HG03571 (cell line): ENCODE results near the gene THSD4.
"Not testable (repeated sequence)": the region's sequence is repeated elsewhere in the genome, so short reads cannot be mapped to it uniquely, and the experiment has no call there.

Source experiments
- ATAC-seq: cut with Tn5 transposase; IDR thresholded peaks from one replicate; pipeline ENCODE4 v1.9.1; 2021; ENCODE audit not compliant: unreplicated experiment

Gene THSD4

DNA sequence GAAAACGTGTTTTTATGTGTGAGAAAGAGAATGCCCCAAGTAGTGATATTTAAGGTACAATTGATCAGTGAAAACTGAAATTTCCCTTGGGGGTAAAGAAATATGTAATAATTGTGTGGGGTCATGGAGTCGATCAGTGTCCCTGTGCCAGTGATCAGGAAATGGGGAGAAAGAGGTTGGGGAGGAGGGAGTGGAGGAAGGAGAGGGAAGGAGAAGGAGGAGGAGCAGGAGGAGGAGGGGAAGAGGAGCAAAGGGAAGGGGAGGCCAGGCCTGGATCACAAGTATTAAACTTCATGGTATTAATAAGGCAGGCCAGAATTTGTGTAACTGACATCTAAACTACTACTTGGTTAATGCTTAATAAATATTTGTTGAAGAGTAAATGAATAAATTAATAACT is 30.4 kb downstream of the THSD4 start:
- no peak for ATAC-seq

DNA sequence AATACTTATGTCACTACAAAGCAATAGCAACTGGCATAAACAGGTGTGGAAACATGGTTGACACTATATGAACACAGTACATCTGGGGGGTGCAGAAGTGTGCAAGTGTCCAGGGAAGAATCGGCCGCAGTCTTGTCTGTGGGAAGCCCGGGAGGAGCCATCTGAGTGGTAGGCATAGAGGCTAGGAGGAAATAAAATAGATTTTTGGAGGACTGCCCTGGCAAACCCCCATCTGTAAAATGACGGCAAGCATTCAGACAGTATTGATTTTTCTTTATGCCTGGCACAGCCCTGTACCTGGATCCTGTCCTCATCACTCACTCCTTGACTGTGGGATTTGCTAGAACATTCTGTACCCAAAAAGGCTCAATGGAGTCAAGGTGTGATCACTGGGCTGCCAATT is 31.3 kb downstream of the THSD4 start:
- ATAC-seq: no peak

DNA sequence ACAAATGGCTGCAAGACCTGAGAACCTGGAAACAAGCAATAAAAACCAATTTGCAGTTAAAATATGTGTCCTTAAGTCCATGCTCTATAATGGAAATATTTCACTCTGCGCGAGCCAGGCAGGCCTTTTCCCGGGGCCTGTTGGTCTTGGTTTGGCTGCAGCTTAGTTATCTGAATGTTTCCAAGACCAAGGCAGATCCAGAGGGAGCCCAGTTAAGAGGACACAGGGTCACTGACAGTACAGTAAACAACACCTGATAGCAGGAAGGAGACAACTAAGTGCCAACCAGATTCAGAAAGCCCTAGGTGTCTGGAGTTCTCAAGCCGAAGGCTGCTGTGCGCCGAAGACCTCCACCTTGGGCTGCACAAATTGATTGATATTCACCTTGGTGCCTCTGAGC is 32.8 kb downstream of the THSD4 start:
- no peak for ATAC-seq

DNA sequence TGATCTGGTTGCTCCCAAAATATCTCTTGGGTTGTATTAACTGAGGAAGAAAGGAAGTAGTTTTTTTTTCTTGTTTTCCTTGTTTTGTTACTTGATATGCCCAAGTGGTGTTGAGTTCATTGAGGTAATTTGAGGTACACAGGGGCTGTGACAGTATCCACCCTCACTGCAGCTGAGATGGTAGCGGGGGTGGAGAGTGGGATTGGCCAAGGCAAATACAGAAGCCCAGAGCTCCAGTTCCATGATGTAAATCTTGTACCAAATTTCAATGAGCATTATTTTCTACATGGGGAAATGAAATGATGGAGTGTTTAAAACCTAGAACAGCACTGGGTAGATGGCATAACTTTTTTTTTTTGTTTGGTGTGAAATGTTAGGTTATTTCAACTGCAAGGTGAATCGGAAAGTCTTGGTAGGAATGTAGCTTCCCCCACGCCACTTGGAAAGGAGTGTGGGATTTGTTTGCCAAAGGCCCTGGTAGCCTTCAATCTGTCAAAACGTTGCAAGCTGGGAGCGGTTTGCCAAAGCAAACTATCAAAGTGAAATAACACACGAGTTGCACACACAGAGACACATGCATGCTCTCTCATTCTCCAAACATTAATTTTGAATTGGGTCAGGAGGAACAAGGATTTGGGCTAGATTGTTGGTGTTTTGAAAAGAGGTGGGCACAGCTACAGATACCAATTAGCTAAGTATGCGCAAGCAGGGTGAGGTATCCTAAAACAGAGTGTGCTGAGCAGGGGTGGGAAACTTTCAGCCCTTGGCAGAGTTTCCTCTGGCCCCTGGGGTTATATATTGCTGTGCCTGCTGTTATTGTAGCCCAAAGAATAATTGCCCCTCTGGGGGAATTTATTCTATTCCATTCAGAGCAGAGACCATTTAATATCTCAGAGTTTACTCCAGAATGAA is 34.6 kb downstream of the THSD4 start:
- ATAC-seq: no peak

DNA sequence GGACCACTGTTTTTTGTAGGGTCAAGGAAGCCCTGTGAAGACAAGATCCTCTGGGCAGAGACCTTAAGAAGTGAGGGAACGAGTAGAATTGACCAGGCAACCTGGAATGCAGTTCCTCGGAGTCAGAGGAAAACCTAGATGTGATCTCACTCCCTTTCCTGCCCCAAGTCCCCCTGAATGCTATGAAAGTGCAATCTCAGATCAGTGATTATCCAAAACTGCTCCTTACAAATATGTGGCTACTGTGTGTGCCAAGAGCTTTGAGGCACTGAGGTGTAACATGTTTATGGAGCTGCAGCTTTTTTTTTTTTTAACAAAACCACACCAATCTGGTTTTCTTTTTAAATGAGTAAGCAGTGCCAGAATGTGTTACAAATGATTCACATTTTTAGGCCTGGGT is 35.8 kb downstream of the THSD4 start:
- no peak for ATAC-seq

DNA sequence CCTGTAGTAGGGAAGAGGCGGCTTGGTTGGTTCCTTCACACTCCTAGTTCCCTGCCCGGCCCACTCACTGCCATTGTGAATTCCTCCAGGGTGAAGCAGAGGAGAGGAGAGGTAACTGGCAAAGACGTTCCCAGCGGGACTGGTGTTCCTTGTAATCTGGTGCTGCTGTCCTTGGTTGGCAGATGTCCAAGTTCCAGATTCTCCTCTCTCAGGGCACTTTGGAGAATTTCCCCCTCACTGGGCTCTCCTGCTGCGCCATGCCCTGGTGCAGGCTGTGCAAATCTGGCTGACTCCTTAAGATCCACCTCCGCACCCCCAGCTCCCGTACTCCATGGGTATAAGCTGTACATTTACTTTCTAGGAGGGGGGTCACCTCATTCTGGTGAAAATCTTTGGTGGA is 37.3 kb downstream of the THSD4 start:
- no peak for ATAC-seq

DNA sequence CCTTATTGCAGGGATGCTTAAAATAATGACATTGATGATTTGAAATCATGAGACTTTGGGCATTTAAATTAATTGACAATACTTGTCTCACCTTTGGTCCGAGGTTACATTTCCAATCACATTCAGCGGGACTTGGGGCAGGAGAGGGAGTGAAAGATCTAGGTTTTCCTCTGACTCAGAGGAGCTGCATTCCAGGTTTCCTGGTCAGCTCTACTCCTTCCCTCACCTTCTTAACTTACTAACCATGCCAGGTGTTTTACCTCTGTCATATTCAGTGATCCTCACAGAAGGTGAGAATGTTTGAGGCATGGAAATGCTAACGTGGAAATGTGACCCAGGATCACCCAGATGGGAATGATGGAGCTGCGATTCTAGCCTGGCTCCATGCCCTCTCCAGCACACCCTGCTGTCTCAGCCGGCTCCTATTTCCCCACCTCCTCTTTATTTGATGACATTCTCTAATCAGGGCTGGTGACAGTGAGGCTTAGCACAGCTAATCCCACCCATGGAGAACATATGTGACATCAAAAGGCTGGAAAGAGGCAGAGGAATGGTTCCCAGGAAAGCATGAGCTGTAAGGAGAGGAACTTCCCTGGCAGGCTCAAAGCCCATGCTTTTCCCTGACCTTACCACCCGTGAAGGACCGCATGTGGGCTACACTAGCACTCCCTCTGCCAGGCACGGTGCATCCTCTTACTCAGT is 38.7 kb downstream of the THSD4 start:
- no peak for ATAC-seq

DNA sequence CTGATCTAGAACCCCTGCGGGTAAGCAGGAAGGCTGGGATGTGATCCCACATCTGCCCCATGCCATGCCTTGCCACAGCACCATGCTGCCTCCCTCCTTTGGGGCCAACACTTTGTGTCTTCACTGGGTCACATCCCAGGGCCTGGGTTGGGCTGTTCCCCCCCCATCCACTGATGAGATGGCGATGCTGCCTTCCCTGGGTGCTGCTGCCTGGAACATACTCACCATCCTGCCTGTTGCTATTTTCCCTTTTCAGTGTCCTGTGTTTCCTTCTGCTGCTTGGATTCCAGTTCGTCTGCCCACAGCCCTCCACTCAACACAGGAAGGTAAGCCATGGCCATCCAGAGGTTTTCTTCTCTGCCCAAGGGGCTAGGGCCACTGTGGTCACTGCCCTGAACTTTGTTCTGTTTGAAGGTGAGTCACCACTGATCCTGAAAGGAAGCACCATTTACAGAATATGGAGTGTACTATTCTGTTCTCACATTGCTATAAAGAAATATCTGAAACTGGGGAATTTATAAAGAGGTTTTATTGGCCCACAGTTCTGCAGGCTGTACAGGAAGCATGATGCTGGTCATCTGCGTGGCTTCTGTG is 39.4 kb downstream of the THSD4 start:
- ATAC-seq: no peak

DNA sequence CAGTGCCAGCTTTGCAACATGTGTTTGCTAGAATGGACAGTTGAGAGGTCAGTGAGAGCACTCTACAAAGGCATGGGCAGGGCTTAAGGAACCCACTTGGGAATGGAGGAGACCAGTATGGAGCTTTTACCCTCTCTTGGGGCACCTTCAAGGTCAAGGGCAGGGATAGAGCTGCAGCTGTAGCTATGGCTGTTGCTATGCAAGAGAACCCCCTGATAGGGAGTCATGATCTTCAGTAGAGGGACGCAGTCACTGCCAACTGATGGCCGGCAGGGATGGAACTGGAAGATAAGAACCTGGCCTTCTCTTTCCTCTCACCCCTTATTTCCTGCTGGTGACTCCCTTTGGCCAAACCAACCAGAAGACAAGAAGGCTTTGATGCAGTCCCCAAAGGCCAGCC is 40.3 kb downstream of the THSD4 start:
- ATAC-seq: no peak

DNA sequence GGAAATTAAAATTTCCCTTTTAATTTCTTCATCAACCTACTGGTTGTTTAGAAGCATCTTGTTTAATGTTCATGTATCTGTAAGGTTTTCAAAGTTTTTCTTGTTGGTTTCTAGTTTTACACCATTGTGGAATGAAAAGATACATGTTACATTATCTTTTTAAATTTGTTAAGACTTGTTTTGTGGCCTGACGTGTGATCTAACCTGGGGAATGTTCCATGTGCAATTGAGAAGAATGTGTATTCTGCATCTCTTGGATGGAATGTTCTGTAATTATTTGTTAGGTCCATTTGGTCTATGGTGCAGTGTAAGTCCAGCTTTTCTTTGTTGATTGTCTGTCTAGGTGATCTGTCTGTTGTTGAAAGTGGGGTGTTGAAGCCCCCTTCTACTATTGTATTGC is 45.7 kb downstream of the THSD4 start:
- ATAC-seq: no peak

DNA sequence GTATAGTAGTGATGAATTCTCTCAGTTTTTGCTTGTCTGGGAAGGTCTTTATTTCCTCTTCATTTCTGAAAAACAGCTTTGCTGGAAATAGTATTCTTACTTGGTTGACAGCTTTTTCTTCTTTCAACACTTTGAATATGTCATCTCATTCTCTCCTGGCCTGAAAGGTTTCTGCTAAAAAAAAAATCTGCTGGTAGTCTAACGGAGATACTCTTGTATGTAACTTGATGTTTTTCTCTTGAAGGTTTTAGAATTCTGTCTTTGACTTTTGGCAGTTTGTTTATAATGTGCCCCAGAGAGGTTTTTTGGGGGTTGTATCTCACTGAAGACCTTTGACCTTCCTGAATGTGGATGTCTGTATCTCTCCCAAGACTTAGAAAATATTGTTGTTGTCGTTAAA is 47.0 kb downstream of the THSD4 start:
- no peak for ATAC-seq

DNA sequence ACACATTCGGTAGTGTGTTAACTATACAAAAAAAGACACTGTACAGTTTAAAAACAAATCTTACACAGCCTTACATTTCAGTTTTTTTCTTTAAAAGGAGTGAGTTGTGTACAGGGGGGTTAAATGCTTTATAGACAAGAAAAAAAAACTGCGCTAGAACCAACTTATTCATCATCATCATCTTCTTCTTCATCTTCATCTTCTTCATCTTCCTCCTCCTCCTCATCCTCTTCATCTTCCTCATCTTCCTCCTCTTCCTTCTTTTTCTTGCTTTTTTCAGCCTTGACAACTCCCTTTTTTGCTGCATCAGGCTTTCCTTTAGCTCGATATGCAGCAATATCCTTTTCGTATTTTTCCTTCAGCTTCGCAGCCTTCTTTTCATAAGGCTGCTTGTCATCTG is 49.3 kb downstream of the THSD4 start:
- ATAC-seq: not testable (repeated sequence)

DNA sequence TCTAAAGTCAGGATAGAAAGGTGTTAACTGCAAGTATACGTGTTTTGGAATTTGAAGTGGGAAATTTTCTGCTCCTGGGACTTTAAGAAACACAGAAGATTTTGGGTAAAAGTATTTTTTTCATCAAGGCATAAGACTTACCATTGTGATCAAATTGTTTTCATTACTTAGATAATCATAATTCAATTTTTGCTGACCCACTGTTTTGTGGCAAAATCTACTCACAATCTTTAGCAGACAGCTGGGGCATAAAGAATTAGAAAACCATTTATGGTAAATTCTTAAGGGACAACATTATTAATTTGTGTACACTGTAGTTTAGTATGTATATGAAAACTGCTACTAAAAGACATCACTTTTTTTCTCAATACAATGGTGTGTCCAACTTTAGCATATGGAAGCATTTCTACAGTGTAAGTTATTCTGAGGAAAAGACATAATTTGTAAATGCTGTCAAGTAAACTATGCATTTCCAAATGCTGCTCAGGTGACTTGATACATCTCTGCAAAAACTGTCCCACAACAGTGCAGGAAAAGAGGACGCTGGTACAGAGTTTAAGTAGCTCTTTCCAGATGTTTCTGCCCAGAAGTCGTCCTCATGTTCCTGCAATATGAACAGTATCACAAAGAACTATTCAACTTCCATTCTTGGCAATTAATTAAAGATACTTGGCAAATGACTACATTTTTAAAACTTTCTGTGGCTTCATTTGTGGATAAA is 52.3 kb downstream of the THSD4 start:
- ATAC-seq: no peak

DNA sequence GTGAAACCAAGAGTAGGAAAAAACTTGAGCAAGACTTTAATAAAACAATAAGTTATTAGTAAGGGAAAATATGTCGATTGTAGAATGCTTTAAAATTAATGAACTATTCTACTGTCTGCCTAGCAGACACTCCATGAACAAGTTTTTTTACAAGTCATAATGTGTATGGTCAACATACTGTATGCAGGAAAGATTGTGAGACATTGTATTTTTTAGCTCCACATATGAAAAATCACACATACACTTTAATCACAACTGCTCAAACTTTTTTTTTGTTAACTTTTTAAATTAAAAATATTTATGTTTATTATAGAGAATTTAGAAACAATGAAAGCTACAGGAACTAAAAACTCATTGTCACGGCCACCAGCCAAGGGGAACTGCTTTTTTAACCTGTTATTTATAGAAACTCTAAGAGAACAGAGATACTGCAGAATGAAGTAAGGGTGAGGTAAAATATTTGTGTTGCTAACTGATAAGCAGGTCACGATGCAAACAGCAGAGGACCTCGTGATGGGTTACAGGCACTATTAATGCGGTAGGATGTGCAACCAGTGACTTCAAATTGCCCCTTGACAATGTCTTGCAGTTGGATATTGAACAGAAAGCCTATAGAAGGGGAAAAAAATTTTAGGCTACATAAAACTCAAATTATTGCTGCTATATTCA is 53.0 kb downstream of the THSD4 start:
- ATAC-seq: no peak

DNA sequence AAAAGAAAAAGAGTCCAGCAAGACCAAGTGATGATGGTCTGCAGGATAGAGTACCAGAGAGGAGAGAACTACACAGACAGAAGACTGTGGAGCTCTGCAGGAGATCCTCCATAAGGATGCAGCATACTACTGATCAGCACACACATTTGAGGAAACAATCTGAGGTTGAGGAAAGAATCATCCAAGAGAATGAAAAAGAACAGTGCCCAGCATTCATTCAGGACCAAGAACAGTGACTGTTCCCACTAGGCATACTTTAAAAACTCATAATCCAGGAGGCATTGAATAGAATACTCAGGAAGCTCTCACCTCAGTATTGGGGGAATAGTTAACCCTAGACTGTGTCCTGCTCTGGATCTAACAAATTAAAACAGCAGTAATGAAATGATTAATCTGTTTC is 54.9 kb downstream of the THSD4 start:
- ATAC-seq: no peak

DNA sequence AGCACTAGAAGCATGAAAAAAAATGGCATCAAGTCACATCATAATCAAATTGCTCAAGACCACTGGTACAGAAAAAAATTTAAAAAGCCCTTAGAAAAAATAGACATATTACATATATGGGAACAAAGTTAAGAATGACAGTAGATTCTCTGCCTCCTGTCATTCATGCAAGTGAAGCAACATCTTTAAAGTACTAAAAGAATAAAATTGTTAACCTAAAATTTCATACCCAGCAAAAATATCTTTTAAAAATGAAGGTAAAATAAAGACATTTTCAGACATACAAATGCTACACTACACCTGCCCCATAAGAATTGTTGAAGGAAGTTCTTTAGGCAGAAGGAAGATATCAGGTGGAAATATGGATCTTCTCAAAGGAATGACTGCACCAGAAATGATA is 55.9 kb downstream of the THSD4 start:
- no peak for ATAC-seq

DNA sequence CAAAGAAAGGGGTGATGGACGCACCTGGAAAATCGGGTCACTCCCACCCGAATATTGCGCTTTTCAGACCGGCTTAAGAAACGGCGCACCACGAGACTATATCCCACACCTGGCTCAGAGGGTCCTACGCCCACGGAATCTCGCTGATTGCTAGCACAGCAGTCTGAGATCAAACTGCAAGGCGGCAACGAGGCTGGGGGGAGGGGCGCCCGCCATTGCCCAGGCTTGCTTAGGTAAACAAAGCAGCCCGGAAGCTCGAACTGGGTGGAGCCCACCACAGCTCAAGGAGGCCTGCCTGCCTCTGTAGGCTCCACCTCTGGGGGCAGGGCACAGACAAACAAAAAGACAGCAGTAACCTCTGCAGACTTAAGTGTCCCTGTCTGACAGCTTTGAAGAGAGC is 59.1 kb downstream of the THSD4 start:
- not testable (repeated sequence) for ATAC-seq

DNA sequence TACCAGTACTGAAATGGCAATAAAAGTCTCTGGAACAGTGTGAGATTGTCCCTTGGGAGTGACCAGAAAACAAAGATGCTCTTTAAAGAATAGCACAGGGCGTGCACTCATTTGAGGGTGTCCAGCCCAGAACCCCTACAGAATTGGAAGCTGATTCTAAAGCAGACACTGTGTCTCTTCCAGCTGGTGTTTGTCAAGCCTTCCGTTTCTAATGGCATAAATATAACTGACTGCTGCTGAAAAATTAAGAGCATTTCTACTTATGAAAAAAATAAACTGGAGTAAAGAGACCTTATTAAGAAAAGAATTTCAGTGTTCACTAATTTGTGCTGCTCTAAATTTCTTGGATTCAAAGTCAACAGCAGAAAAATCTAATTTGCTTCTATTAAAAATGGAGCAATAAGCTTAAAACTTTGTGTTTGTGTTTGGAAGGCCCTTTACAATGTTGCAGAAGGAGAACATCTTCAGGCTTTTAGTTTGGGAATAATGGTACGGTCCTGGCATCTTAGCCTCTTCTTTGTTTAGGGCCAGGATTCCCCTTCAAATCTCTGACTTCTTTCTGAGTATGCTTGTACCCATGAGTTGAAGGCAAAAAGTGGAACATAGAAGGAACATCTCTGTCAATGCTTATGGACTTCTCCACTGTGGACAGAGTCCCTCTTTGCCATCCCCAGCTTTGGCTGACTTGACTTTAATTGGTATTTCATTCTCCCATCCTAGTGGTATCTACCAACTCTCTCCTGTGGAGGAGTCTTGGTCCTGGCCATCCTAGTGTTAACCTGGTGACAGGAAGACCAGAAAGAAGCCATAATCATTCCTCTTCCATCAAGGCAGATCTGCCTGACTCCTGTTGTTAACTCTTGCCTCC is 65.9 kb downstream of the THSD4 start:
- no peak for ATAC-seq

DNA sequence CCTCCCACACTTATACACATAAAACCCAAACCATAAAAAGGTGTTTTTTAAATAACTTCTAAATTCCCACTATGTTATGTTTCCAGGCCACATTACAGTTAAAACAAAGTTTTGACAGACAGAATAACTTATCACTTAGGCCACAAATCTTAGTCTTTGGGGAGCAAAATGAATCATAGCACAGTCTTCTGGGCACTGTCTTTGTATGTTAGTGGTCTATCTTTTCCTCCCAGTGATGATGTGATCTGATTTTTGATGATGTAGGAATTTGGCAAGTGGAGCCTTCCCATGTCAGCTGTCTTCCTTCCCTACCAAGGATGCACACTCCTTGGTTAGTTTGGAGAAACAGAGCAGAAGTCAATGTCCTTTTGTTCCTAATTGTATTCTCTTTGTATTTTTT is 67.3 kb downstream of the THSD4 start:
- no peak for ATAC-seq

DNA sequence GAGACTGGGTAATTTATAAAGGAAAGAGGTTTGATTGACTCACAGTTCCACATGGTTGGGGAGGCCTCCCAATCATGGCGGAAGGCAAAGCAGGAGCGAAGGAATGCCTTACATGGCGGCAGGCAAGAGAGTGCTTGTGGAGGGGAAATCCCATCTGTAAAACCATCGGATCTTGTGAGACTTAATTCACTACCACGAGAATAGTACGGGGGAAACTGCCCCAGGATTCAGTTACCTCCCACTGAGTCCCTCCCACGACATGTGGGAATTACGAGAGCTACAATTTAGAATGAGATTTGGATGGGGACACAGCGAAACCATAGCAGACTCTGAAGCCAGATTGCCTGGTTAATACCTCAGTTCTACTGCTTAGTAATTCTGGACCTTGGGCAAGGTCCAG is 67.8 kb downstream of the THSD4 start:
- ATAC-seq: no peak
